Stimulated activated CD4-positive, alpha-beta T cell treated with anti-CD3 and anti-CD28 coated beads, Interleukin-1b, Interleukin-23, amount 100 ng/mL, for 1 hour (primary cell): ENCODE results near the gene NOS1AP.
"Not testable (repeated sequence)": the region's sequence is repeated elsewhere in the genome, so short reads cannot be mapped to it uniquely, and the experiment has no call there.

Experiments used
- DNase-seq, 2 donors: peaks; one replicate each; pipeline ENCODE4 v3.0.0-alpha.2; 2020; ENCODE audit warnings: low read depth in 2 of 2

The NOS1AP gene

GRCh38 chr1:162328512-162328911 is 259.0 kb downstream of the NOS1AP start:
- DNase-seq, result no peak

- no peak for DNase-seq
These were observed 260.3 kb downstream of the NOS1AP start for GRCh38 chr1:162329826-162330225.

- no peak for DNase-seq
These were observed 264.5 kb downstream of the NOS1AP start for GRCh38 chr1:162333991-162334390.

DNA sequence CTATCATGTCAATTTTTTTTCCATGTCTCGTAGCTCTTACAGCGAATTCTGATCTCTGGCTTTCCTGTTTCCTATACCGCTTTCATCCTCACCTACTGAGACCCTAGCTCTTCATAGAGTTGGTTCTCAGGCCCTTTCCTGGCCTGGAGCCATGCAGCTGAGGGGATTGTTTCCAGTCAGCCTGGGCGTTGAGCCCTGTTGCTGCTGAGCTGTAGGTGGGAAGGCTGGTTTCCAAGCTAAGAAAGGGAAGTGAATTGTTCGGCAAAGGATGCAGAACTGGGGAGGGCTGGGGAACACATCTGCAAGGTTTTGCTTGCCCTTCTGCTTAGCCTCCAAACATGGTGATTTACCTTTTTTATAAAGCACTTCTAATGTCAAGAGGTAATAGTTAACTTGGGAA is 265.6 kb downstream of the NOS1AP start:
- no peak for DNase-seq

DNA sequence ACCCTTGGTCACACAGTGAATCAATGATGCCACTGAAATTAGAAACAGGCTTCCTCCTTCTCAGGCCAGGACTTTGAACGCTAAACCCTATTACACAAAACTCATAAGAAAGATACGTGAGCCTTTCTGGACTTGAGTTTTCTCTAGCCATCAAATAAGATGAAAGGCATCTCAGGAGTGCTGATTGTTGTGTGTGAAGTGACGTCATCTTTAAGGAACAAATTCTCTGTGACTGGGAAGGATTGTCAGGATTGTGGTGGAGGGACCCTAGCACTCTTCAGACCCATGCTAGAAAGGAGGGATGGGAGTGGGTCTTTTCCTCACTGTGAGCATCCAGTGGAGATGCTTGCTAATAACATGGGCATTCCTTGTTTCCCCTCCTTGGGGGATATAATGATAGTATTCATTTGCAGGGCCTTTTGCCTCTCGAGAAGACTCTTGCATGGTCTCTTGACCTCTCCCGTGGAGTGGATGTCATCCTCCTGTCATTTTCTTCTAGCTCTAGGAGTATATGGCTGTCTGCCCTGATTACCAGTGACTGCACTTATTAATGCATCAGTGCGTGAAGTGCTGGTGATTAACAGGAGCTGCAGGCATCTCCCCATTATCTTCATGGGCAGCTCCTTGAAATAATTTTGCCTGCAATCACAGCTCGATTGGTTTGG is 267.3 kb downstream of the NOS1AP start:
- DNase-seq, result no peak

- DNase-seq, result no peak
These were observed 273.0 kb downstream of the NOS1AP start for GRCh38 chr1:162342452-162342983.

- no peak for DNase-seq
These were observed 274.0 kb downstream of the NOS1AP start for GRCh38 chr1:162343470-162343869.

GRCh38 chr1:162347281-162347680 is 277.8 kb downstream of the NOS1AP start:
- no peak for DNase-seq

- no peak for DNase-seq
These were observed 280.3 kb downstream of the NOS1AP start for GRCh38 chr1:162349635-162350330.

GRCh38 chr1:162351246-162351842 is 281.9 kb downstream of the NOS1AP start:
- no peak for DNase-seq

GRCh38 chr1:162351874-162352273 is 282.4 kb downstream of the NOS1AP start:
- not testable (repeated sequence) for DNase-seq

- no peak for DNase-seq
These were observed 283.6 kb downstream of the NOS1AP start for GRCh38 chr1:162353078-162353477.

GRCh38 chr1:162353702-162354101 is 284.2 kb downstream of the NOS1AP start:
- DNase-seq, result no peak

GRCh38 chr1:162357681-162358266 is 288.3 kb downstream of the NOS1AP start:
- DNase-seq, result no peak

GRCh38 chr1:162358928-162359327 is 289.4 kb downstream of the NOS1AP start:
- no peak for DNase-seq

DNA sequence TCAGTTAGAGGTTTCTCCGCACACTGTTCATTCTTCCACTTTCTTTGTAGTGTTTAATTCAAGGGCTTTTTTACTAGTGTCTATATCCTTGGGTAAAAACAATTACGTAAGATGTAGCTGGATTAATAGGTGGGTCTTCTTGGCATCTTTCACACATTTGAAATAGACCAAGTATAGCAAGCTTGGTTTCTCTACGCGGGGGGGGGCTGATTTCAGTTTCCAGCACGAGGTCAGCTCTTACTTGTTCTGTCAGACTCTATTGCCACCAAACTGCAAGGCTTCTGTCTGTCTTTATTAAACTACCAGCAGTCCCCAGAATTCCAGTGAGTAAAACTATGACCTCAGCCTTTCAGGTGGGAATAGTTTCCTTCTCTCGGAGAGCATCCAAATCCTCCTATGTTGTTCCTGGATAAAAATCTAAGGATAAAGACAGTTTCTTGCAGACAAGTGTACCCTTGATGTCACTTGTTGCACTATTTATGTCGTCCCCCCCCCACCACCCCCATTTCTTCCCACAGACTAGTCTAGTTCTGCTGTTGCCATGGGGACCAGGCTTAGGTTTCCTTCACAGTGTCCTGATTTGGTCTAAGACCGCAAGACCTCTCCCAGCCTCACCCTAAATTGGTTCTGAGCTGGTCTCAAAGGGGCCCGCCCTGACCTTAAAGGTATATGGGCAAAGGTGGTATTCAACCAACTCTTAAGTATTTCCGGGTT is 290.2 kb downstream of the NOS1AP start:
- no peak for DNase-seq

DNA sequence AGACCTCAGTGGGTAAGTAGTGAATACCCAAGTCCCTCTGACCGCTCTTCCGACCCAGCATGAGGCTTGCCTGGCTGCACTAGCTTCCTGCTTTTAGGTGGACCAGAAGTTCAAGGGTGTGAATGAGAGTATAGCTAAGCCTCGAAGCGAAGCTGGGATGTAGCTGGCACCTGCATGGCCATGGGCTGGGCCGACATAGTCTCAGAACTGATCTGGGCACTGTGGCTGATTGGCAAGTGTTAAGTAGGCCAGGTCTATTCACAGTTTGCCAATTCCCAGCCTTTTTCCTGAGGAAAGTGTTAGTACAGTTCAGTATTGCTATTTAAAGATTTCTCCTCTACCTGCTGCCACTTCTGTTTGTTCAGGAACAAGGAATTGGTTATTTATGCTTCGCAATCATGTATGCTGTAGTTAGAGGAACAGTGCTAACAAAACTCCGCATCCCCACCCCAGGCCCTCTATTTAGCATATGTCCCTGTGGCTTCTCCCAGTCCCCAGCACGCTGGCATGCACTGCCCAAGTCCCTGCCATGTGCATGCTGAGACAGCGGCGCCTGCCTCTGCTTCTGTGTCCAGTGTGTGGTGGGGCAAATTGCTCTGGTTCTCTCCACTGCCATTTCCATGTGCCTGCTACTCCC is 290.9 kb downstream of the NOS1AP start:
- no peak for DNase-seq

DNA sequence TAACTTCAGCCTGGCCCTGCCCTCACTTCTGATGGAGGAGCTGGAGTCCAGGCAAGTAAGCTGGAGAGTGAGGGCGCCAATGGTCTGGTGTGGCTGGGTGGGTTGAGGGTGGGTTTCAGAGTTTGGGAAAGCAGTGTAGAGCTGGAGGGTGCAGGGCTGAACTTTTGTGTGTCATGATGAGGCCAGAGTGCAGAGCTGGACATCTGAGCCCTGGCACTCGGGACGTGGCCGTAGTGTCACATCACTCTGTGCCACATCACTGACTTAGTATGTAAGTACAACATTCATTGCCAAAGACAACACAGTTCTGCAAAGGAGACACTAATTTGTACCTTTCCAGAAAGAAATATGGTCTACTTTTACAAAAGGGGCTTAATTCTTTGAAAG is 291.4 kb downstream of the NOS1AP start:
- no peak for DNase-seq

- DNase-seq, result no peak
These were observed 291.9 kb downstream of the NOS1AP start for GRCh38 chr1:162361349-162361748.

DNA sequence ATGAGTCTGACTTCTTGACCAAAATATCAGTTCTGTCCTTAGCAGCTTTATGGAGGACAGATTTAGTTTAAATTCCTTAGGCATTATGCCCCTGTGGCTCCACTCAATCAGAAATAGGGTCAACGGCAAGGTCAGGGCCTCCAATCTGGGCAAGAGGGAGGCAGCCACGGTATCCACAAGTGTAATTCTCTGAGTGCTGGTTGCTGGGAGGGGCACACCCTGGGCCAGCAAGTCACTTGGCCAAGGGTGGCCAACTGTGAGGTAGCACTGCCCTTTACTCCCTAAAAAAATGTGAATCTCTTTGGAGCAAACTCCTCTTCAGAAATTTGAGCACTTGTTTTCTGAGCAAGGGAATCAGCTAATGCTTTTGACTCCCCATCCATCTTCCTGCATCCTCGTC is 294.3 kb downstream of the NOS1AP start:
- no peak for DNase-seq

- no peak for DNase-seq
These were observed 295.0 kb downstream of the NOS1AP start for GRCh38 chr1:162364498-162364897.
